D721Med (cell line): ENCODE data around the gene MOB3A.
"Not testable (repeated sequence)": the region's sequence is repeated elsewhere in the genome, so short reads cannot be mapped to it uniquely, and the experiment has no call there.

Experiments used
- DNase-seq: peaks from one replicate; pipeline ENCODE4 v3.0.0; 2011; ENCODE audit warnings: low spot score; ENCODE audit not compliant: insufficient read length
- FAIRE-seq: peaks from 2 replicates; lab custom pipeline; 2011; peaks lifted over from hg19 to GRCh38; lab: Jason Lieb, UNC
- CTCF ChIP-seq: IDR thresholded peaks from 2 replicates; pipeline ENCODE4 v1.5.1; 2012; ENCODE audit warnings: mild to moderate bottlenecking, control low read depth; ENCODE audit not compliant: insufficient read depth; ENCODE audit errors: missing control alignments

MOB3A gene

GRCh38 chr19:2096480-2097202, 515 bp upstream of the MOB3A start, which contains the start of gene IZUMO4:
IZUMO4 (plus strand) TSS chr19:2096915; CDS start chr19:2096946, 31 bp downstream.
- FAIRE-seq, result no peak
- peak; percentile 98 for DNase-seq
- TF ChIP-seq CTCF, result peak; percentile 38

- not testable (repeated sequence) for DNase-seq, FAIRE-seq
Observed at GRCh38 chr19:2091926-2092525, 4.1 kb downstream of the MOB3A start.

- no peak for TF ChIP-seq CTCF
- DNase-seq (no peak), FAIRE-seq (no peak)
Observed at GRCh38 chr19:2089727-2090053, 6.4 kb downstream of the MOB3A start.

GRCh38 chr19:2089001-2089711, 7.0 kb downstream of the MOB3A start:
- DNase-seq, result no peak
- TF ChIP-seq CTCF, result no peak
- FAIRE-seq, result no peak

- FAIRE-seq (no peak), DNase-seq (no peak)
- no peak for TF ChIP-seq CTCF
Observed at GRCh38 chr19:2087621-2088100, 8.5 kb downstream of the MOB3A start.

GRCh38 chr19:2086695-2087620, 9.2 kb downstream of the MOB3A start:
- not testable (repeated sequence) for FAIRE-seq, DNase-seq

GRCh38 chr19:2084993-2085720, 11.0 kb downstream of the MOB3A start:
- DNase-seq (no peak), FAIRE-seq (no peak)
- TF ChIP-seq CTCF, result no peak
